Measurements from ENCODE around the gene NR3C2.
A peak's percentile ranks its signal among the peaks of the same experiment; 100 is the strongest.

The NR3C2 gene

DNA sequence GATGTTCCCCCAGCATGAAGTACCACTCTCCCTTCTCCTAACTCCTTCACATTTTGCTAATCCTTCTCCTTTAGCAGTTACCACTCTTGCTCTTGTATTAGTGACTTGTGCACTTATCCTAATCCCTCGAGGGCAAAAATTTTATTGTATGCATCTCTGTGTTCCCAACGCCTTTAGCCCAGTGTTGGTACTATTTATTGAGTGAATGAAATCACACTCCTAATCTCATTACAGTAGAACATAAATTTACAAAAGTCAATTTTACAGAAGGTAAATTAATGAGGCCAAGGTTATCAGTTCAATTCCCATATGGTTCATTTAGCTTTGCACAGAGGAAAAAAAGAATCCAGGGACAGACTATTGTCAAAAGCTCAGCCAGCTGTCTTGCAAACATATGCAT lies 178.4 kb downstream of the NR3C2 start:
- DNase-seq (ENCODE audit: low read depth) = no peak

DNA sequence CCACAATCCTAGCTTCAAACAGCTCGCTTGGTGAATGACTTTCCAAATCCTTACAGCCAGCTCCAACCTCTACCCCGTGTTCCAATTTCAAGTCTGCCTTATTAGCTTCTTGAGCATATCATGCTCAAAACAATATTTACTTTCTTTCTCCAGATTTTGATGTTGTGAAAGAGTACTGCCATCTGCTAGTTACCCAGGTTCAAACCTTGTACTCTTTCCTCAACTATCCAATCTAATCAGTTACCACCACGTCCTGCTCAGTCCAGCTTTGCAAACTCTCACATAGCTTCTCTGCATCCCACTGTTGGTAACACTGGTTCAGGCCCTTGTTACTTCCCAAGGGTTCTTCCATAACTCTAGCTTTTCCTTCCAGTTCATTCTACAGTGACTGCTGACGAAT lies 179.1 kb downstream of the NR3C2 start:
- DNase-seq (ENCODE audit: low read depth) = no peak

DNA sequence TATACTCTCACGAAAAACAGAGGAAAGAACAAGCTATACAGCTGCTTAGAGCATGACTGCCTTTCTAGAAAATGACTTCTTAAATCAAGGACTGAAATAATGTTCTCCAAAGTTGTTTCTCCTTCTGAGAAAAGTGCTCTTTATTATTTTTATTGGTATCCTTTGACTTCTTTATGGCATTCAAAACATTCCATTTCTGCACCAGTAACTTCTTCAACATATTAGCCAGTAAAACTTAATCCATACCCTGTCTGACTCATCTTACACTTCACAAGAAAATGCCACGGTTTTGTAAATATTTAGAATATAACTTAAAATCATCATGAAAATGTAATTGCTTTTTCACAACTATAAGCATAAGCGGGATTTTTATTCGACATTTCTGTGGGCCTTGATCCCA lies 180.4 kb downstream of the NR3C2 start:
- DNase-seq (ENCODE audit: low read depth) = peak; percentile 29

DNA sequence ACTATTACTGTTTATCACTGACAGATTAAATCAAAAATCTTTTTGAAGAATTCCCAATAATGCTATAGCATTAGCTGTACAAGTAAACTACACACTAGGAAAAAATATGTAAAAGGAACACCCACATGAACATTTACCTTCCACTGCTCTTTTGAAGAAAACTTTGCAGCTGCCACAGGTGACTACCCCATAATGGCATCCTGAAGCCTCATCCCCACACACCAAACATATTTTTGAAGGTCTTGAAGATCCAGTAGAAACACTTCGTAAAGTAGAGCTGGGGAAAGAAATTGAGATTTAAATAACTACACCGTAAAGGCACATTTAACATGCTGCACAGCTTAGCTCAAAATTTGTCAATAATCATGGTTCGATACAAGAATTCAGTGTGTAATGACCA lies 182.4 kb downstream of the NR3C2 start:
- no peak for DNase-seq (ENCODE audit: low read depth)

DNA sequence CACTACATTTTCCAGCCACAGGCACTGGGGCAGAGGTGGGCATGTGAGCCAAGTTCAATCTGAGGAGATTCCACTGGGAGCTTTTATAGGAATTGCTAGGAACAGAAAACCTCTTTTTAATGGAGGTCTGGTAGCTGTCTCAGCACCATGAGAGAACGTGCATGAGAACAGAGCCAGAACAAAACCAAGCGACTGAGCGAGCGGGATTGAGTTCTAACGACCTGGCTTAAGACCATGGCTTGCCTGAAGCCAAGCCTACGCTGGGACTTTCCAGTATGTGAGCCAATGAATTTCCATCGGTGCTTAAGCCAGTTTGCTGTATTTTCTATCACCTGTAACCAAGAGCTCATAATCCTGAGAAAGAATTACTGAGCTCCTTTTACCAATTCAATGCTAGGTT lies 183.7 kb downstream of the NR3C2 start:
- no peak for DNase-seq (ENCODE audit: low read depth)

DNA sequence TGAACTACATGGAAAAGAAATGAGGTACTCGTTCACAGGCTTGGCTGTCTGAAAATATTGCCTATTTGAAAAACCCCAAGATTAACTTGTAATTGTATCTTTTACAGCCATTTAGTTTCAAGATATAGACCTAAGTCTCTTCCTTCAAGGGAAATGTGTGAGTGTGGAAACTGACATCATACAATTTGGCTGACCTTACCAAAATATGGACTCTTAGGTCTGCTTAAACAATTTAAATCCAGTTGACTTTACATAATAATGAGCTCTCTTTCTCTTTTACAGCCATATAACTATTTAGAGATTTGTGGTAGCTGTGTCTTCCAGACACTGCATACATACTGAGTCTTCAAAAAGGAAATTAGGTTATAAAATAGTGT lies 186.9 kb downstream of the NR3C2 start:
- no peak for DNase-seq (ENCODE audit: low read depth)

DNA sequence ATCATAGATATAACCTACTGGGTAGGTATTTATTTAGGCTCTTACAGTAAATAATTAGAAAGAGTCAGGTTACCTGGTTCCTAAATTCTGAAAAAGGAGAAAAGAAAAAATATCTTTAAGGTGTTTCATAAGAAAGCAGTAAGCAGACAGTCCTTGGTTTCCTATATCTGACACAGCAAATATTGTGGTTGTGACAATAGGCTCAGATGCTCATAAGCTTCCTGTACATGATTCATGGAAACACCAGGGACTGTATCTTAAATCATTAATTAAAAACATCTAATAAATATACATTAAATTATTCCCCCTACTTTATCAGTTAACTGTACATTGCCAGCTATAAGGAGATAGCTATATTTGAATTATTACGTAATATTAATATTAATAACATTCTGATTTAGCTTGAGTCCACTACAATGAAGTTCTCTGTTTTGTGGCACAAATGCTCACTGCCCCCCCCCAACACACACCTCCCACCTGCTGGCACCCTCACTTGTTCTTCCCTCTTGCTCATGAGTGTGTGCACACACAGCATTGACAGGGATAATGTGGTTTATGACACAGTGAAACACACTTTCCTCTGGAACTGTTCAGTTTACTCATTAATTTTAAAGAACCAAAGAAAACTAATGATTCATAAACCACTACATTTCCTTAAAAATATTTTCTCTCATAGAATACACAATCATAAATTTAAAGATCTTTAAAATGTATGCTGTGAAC lies 187.4 kb downstream of the NR3C2 start:
- DNase-seq (ENCODE audit: low read depth) = no peak

DNA sequence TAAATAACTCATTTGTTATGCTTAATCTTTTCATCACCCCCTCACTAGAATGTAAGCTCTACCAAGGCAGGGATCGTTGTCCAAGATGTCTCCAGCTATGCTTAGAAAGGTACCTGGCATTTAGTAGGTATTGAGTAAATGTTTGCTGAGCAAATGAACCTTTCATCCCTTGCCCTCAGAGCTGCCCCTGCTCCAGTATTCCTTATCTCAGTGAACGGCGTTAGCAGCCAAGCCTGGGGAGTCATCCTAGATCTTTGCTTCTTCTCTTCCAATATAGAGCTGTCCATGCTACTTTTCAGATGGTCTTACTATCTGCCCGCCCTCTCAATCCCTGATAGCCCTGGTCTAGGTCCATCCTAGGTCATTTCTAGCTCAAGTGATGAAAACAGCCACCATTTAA lies 188.4 kb downstream of the NR3C2 start:
- no peak for DNase-seq (ENCODE audit: low read depth)

DNA sequence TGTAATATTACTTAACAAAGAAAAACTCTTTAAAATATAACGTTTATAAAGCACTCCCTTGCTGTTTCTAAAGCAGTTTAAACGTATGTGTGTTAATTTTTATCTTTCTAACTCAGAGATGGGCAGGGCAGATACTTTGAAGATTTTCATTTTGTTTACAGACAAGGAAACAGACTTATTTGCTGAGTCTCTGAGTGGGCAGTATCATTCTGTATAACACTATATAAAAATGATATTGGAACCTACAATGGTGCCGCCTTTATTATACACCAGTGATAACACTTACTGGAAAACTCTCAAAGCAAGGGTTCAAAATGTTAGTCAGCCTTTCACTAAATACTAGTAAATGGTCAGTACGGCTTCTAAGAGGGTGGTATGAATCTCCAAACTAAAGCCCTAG lies 193.4 kb downstream of the NR3C2 start:
- DNase-seq (ENCODE audit: low read depth) = no peak

DNA sequence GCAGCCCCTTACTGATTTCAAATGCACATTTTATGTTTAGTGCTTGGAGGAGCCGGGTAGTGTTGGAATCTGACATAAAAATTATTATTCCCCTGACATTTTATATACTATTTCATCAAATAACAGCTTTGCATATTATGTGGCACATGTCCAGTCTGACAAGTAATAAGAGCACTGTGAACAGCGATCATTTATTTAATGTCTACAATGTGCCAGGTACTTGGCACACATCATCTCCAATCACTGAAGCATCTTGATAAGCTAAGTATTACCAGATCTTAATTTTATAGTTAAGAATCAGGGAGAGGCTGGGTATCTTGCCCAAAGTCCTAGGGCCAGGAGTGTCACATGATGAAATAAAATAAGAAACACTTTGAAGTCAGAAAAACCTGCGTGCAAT lies 197.2 kb downstream of the NR3C2 start:
- no peak for DNase-seq (ENCODE audit: low read depth)

DNA sequence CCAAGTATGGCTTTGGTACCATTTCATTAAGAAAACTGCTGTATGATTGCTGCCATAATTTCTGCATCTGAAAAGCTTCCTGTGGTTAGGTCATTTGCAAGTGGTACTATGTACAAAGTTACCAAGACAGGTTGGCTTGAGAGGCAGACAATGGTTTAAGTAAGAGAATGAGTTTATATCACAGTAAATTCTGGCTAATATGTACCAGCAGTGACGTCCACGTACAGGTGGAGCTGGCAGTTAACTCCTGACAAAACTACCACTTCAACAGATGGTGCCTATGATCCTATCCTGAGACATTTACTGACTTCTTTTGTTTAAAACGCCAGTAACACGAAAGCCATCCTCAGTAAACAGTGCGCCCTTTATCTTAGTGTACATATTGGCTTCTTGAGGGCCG lies 198.4 kb downstream of the NR3C2 start:
- no peak for DNase-seq (ENCODE audit: low read depth)

DNA sequence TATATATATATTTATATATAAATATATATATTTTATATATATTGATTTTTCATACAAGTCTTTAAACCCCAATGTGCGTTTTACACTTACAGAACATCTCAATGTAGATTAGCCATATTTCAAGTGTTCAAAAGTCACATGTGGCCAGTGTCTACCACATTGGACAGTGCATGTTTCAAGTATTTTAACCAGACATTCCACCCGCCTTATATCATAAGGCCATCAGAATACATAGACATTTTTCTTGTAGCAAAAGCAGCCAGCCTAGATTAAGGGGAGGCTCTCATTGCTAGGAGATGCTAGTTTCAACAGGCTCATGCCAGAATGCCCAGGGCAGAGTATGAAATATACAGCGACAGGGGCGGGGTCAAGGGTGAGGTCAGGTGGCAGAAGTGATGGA lies 202.0 kb downstream of the NR3C2 start:
- no peak for DNase-seq (ENCODE audit: low read depth)

DNA sequence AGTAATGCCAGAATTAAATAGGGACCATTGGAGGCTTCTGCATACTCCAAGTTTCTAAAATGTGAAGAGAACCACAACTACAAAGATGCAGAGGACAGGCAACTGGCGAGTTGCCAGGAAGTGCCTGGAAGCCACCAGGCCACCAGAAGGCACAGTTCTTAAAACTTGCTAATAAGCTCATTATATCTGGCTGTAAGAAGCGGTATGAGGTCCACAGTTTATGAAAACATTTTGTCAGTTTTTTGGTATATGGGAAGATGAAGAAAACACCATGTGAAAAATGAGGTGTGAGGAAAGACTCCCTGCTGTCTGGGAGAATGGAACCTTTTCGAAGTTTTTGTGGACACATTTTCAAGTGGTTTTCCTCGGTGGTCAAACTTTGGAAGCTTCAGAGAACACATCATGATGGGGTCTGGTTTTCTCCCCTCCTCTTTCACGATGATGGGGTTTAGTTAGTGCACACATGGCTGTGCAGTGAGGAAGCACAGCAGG lies 202.7 kb downstream of the NR3C2 start:
- DNase-seq (ENCODE audit: low read depth) = no peak

DNA sequence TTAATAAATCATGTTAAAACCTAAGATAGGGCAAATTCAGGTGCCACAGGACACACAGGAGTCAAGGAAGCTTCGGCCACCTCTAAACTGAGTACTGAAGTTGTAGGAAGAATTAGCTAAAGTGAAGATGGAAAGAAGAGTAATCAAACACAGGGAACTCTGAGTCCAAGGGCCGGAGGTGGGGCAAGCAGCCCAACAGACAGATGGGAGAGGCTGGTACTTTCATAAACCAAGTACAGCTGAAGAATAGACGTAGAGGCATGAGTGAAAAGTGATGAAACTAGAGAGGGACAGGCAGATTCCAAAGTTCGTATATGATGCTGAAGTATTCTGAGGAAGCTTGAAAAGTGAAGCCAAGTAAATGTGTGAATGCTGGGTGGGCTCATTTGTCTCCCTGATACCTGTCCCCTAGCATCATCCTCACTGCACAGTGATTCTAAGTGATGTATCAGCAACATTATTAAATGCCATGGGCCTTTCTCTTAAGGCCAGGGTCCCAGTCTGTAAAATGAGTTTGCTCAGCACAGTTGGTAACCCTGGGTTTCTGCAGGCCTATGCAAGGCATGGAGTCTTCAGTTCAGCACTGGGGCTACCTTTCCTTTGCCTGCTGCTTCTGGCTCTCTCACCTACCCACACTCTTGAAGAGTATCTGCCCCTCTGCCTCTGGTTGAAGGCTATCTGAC lies 203.3 kb downstream of the NR3C2 start:
- no peak for DNase-seq (ENCODE audit: low read depth)

DNA sequence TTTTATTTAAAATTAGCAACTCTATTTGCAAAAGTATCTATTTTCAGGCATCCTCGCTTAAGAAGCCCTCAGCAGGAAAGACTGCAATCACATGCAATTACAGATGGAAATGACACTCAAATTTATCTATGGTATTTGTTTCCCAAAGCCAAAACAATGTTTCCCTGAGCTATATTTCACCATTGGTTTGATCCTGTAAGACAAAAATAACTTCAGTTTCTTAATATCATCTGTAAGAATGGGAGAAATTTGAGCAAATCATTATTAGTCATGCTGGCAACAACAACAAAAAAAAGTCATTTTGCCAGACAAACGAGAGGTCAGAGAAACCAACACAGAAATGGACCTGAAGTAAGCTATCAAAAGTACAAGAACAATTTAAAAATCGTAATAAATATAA lies 204.1 kb downstream of the NR3C2 start:
- no peak for DNase-seq (ENCODE audit: low read depth)

DNA sequence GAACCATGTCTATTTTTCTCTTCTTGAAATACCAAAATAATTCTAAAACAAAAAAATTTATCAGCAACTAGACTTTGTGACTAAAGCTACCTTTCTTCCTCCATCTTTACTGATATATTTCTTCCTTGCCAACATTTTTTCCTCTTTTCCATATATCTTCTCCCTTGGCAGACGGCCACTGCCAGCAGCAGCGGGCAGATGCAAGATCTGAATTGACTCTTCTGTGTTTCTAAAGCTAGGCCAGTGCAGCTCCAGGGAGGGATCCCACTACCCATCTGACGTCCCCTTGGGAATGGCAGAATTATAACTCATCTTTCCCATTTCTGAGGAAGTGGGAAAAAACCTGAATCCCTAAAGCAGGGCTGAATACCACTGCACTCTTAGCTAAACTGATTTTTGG lies 206.4 kb downstream of the NR3C2 start:
- no peak for DNase-seq (ENCODE audit: low read depth)

DNA sequence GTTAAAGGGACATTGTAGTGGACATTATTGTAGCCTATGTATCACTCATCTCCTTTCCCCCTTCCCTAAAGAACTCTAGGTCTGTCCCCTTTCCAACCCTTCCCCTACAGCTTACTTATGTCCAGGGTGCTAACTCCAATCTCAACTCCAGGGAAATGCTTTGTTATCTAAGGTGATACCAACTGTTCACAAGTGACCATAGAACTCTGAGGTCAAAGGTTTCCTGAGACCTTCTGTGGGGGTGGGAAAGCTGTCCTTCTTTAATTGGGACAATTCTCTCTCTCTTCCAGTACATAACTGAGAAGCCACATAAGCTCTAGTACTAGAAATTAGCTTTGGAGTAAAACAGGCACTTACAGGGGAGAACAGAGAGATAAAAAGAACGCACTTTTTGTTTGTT lies 212.4 kb downstream of the NR3C2 start:
- no peak for DNase-seq (ENCODE audit: low read depth)

DNA sequence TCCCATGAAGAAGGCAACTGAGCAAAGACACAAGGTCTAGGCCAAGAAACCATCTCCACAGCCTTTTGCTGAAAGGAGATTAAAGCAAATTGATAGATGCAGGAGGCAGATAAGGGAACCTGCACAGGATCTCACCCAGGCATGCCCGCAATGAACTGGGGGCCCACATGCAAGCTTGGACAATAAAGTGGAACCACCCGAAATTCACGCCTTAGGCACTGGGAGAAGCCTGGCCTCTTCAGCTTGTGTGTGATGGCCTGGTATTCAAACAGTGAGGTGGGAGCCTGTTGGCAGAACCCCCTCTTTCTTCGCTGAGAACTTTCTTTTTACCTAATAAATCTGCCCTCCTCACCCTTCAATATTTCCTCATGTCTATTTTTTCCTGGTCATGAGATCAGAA lies 213.2 kb downstream of the NR3C2 start:
- no peak for DNase-seq (ENCODE audit: low read depth)

DNA sequence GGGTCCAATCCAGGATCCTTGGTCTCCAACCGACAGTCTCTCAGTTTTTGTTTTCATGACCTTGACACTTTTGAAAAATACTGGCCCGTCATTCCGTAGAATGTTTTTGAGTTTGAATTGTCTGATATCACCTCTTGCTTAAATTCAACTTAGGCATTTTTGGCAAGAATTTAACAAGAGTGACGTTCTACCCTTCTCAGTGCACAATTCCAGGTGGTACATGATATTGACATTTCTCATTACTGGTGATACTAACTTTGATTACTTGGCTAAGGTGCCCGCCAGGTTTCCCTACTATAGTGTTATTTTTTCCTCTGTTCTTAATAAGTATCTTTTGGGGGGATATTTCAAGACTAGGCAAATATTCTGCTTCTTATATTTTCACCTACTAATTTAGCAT lies 215.1 kb downstream of the NR3C2 start:
- DNase-seq (ENCODE audit: low read depth) = no peak

DNA sequence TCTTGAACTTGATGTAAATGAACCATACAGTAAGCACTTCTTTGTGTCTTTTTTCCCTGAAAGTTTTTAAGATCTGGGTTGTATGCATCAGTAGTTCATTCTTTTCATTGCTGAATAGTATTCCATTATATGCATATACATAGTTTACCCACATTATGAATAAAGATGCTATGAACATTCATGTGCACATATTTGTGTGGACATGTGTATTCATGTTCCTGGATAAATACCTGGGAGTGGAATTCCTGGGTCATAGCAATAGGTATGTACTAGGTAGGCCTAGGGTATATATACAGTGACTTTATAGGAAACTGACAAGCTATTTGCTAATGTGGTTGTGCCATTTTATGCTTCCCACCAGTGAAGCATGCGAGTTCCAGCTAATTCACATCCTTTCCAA lies 215.9 kb downstream of the NR3C2 start:
- DNase-seq (ENCODE audit: low read depth) = no peak

DNA sequence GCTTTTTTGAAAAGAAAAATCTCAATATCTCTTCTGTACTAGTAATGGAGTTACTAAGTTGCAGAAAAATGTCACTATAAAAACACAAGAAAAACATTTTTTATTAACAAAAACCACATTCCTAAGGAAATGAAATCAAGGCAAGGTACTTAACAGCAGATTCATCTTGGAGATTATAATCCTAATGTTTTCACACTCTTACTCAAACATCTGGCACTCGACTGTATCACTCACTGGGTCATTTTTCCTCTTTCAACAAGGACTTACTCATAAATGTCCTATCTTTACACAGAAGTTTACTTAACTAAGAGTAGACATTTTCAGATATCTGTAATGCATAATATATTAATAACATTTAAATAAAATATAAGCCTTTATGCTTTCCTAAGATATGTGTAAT lies 216.6 kb downstream of the NR3C2 start:
- DNase-seq (ENCODE audit: low read depth) = no peak

DNA sequence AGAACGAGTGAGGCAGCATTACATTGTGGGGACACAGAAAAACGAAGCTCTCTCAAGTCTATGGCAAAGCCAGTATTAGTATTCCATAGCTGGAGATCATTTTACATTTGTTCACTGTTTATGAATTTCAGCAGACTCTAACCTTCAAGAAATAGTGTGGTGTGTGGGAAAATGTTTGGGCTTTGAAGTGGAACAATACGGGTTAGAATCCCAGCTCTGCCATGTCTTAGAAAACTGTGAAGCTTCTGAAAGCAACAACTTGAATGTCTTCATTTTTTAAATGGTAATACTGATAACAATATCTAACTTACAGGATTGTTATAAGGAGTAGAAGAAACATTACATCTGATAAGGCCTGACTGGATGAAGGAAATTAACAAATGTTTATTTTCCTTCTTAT lies 217.7 kb downstream of the NR3C2 start:
- no peak for DNase-seq (ENCODE audit: low read depth)

DNA sequence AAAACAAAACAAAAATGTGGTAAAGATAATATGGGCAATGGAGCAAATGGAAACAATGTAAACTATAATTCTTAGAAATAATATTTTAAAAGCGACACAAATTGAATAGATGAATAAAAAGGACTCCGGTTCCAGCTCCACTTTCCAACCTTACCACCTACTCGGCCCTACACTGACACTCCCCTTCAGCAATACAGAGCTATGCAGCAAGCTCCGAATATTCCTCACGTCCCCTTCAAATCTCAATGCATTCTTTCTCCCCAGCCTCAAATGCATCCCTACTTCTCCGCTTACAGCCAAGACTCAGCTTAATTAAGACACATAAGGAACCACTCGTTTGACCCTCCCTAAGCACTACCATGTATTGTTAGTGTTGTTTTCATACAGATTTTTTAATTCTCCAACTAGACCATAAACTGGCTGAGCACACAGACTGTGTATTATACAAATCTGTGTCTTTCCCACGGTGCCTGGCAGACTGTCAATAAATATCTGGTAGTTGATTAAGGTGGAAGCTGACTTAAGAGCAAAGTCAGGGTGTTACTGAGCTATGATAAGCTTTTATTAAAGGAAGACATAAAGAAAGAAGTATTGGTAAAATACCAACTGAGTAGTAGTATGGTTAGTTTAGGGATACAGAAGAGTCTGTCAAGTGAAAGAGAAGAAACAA lies 219.1 kb downstream of the NR3C2 start:
- no peak for DNase-seq (ENCODE audit: low read depth)
